Mesendoderm (in vitro differentiated cells): ENCODE measurements around the gene PKD1.

ENCODE experiments used
- DNase-seq: peaks from one replicate; pipeline ENCODE4 v3.0.0; 2013
- H2AK5ac ChIP-seq: 2 replicates; pipeline ENCODE4 v1.6.1; 2013; ENCODE audit warnings: low read length, inconsistent platforms
- H2BK120ac ChIP-seq: 2 replicates; pipeline ENCODE4 v1.6.1; 2013; ENCODE audit warnings: low read depth, mild to moderate bottlenecking, low read length, moderate library complexity, mixed read lengths
- H2BK15ac ChIP-seq: replicated peaks from 2 replicates; pipeline ENCODE4 v1.6.1; 2013; ENCODE audit warnings: low read depth, mild to moderate bottlenecking, moderate library complexity
- H2BK5ac ChIP-seq: 2 replicates; pipeline ENCODE4 v1.6.1; 2013; ENCODE audit warnings: low read length, inconsistent platforms
- H3K18ac ChIP-seq: 2 replicates; pipeline ENCODE4 v1.6.1; 2013; ENCODE audit warnings: mild to moderate bottlenecking, low read length, mixed read lengths
- H3K23ac ChIP-seq: one replicate; pipeline ENCODE4 v1.6.1; 2013; ENCODE audit warnings: low read length
- H3K27ac ChIP-seq: 2 replicates; pipeline ENCODE4 v1.5.1; 2013; ENCODE audit warnings: low read depth, mild to moderate bottlenecking, inconsistent platforms, low read length, moderate library complexity
- H3K27me3 ChIP-seq: 2 replicates; pipeline ENCODE4 v1.6.1; 2013; ENCODE audit warnings: low read length, control low read depth, mild to moderate bottlenecking, inconsistent platforms; ENCODE audit not compliant: insufficient read depth, poor library complexity
- H3K36me3 ChIP-seq: 2 replicates; pipeline ENCODE4 v1.6.1; 2013; ENCODE audit warnings: low read length, inconsistent platforms; ENCODE audit not compliant: control insufficient read depth, insufficient read depth
- H3K4ac ChIP-seq: one replicate; pipeline ENCODE4 v1.6.1; 2013; ENCODE audit warnings: low read depth, mild to moderate bottlenecking, low read length, moderate library complexity
- H3K4me1 ChIP-seq: 2 replicates; pipeline ENCODE4 v1.6.1; 2013; ENCODE audit warnings: low read depth, low read length, inconsistent platforms; ENCODE audit not compliant: control insufficient read depth
- H3K4me2 ChIP-seq: 2 replicates; pipeline ENCODE4 v1.6.1; 2013; ENCODE audit warnings: low read length
- H3K4me3 ChIP-seq: 2 replicates; pipeline ENCODE4 v1.5.1; 2013; ENCODE audit warnings: mild to moderate bottlenecking, low read length
- H3K56ac ChIP-seq: one replicate; pipeline ENCODE4 v1.6.1; 2013; ENCODE audit warnings: low read length
- H3K79me1 ChIP-seq: 2 replicates; pipeline ENCODE4 v1.6.1; 2013; ENCODE audit warnings: low read length, inconsistent platforms
- H3K79me2 ChIP-seq: 2 replicates; pipeline ENCODE4 v1.6.1; 2013; ENCODE audit warnings: mild to moderate bottlenecking, low read length; ENCODE audit not compliant: control insufficient read depth, insufficient read depth
- H3K9ac ChIP-seq: 2 replicates; pipeline ENCODE4 v1.6.1; 2013; ENCODE audit warnings: low read length, inconsistent platforms
- H4K5ac ChIP-seq: one replicate; pipeline ENCODE4 v1.6.1; 2013; ENCODE audit warnings: low read length
- H4K8ac ChIP-seq: one replicate; pipeline ENCODE4 v1.6.1; 2013; ENCODE audit warnings: low read depth, mild to moderate bottlenecking, control low read depth, low read length, moderate library complexity
- WGBS: extraction: QIAGEN DNeasy Blood & Tissue Kit; methylation state at CpG from one replicate; pipeline ENCODE4 v1.1.7; 2013; ENCODE audit warnings: low lambda C conversion rate, missing lambda C conversion rate; ENCODE audit not compliant: insufficient coverage; ENCODE audit errors: extremely low coverage; 5-methylcytosine and 5-hydroxymethylcytosine counted together

Gene PKD1

GRCh38 chr16:2071454-2072202 lies 64.1 kb downstream of the PKD1 start:
- no peak overlapping the region for H2BK15ac ChIP-seq
- H2AK5ac ChIP-seq: no peak overlapping the region
- H2BK5ac ChIP-seq: no peak overlapping the region
- no peak overlapping the region for H4K5ac ChIP-seq
- no peak overlapping the region for H3K27ac ChIP-seq
- no peaks in the 10 kb centered on the region for H3K4me1 ChIP-seq
- DNase-seq: no peak
- no peak overlapping the region for H3K23ac ChIP-seq
- H3K27me3 ChIP-seq: no peaks in the 10 kb centered on the region
- peaks cover 1% of the 10 kb centered on the region for H3K36me3 ChIP-seq
- H3K4ac ChIP-seq: no peak overlapping the region
- no peak overlapping the region for H3K4me2 ChIP-seq
- no peak overlapping the region for H3K56ac ChIP-seq
- no peak overlapping the region for H4K8ac ChIP-seq
- H3K79me2 ChIP-seq: no peaks in the 10 kb centered on the region
- no peak overlapping the region for H2BK120ac ChIP-seq
- no peaks in the 10 kb centered on the region for H3K79me1 ChIP-seq
- H3K9ac ChIP-seq: no peak overlapping the region
- no peak overlapping the region for H3K4me3 ChIP-seq
- H3K18ac ChIP-seq: no peak overlapping the region
- no CpG with 5 or more reads among the region's 34 CpGs for WGBS

DNA sequence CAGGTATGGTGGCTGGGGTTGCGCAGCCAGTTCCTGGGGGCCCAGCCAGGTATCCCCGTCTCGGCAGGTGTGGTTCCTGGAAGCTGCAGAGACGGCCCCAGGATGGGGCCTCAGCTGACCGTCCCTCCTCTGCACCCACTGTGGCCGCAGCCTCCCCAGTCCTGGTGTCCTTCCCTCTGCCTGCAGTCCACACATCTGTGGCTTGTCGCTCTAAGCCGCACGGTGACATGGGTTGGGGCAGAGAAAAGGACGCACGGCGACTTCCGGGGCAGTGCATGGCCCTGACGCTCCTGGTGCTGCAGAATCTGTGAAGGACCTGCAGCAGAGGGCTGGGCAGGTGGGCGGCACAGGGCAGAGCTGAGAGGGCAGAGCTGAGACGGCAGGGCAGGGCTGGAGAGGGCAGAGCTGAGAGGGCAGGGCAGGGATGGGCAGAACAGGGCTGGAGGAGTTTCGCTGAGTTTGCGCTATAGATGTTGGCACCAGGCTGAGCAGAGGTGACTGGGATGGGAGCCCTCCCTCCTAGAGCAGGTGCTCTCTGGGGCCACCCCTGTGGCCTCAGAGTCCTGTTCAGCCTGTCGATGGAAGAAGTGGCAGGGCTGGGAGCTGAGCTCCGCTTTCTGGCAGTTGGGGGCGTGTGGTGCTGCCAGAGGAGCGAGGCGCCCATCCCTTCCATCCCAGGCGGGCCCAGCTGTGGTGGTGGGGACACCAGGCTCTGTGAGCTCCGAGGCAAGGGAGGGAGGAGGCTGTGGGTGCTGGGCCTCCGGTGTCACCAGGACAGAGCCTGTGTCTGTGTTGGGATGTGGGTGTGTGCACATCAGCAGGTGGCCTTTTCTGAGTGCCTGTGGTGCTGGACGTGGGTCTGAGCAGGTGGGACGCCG lies 64.9 kb downstream of the PKD1 start:
- Histone ChIP-seq H3K79me1 (no peaks in the 10 kb centered on the region), H3K4ac (no peak overlapping the region), H2BK120ac (no peak overlapping the region)

GRCh38 chr16:2066139-2066538 lies 69.6 kb downstream of the PKD1 start:
- WGBS: no CpG with 5 or more reads among the region's 11 CpGs
- no peak overlapping the region for H3K4ac ChIP-seq
- no peak for DNase-seq
- H3K36me3 ChIP-seq: no peaks in the 10 kb centered on the region
- no peak overlapping the region for H3K27ac ChIP-seq
- H3K9ac ChIP-seq: no peak overlapping the region
- H4K5ac ChIP-seq: no peak overlapping the region
- H3K4me1 ChIP-seq: no peaks in the 10 kb centered on the region
- H3K27me3 ChIP-seq: no peaks in the 10 kb centered on the region
- H4K8ac ChIP-seq: no peak overlapping the region
- no peak overlapping the region for H3K4me3 ChIP-seq
- H3K79me1 ChIP-seq: no peaks in the 10 kb centered on the region
- H2BK15ac ChIP-seq: no peak overlapping the region
- H3K18ac ChIP-seq: no peak overlapping the region
- H3K23ac ChIP-seq: no peak overlapping the region
- no peaks in the 10 kb centered on the region for H3K79me2 ChIP-seq
- no peak overlapping the region for H3K56ac ChIP-seq
- H2AK5ac ChIP-seq: no peak overlapping the region
- H2BK120ac ChIP-seq: no peak overlapping the region
- no peak overlapping the region for H2BK5ac ChIP-seq
- H3K4me2 ChIP-seq: no peak overlapping the region

More for the DNA sequence above, 64.9 kb downstream of the PKD1 start:
- Histone ChIP-seq H3K9ac (no peak overlapping the region), H2BK5ac (no peak overlapping the region), H3K36me3 (no peaks in the 10 kb centered on the region), H3K56ac (no peak overlapping the region), H2AK5ac (no peak overlapping the region), H3K18ac (no peak overlapping the region), H4K8ac (no peak overlapping the region), H3K79me2 (no peaks in the 10 kb centered on the region), H3K23ac (no peak overlapping the region), H3K27ac (no peak overlapping the region), H3K27me3 (no peaks in the 10 kb centered on the region), H3K4me1 (no peaks in the 10 kb centered on the region), H2BK15ac (no peak overlapping the region), H3K4me2 (no peak overlapping the region), H4K5ac (no peak overlapping the region), H3K4me3 (no peak overlapping the region)
- no CpG with 5 or more reads among the region's 29 CpGs for WGBS
- no peak for DNase-seq

- Histone ChIP-seq H3K27me3 (no peaks in the 10 kb centered on the region), H2BK120ac (no peak overlapping the region), H4K8ac (no peak overlapping the region), H3K23ac (no peak overlapping the region), H3K18ac (no peak overlapping the region), H4K5ac (no peak overlapping the region), H3K4ac (no peak overlapping the region), H3K4me1 (no peaks in the 10 kb centered on the region), H3K9ac (no peak overlapping the region), H2BK15ac (no peak overlapping the region), H3K79me1 (no peaks in the 10 kb centered on the region), H3K4me3 (no peak overlapping the region), H2BK5ac (no peak overlapping the region), H3K36me3 (no peaks in the 10 kb centered on the region), H3K56ac (no peak overlapping the region), H3K79me2 (no peaks in the 10 kb centered on the region), H3K4me2 (no peak overlapping the region), H2AK5ac (no peak overlapping the region), H3K27ac (no peak overlapping the region)
- WGBS: no CpG with 5 or more reads among the region's 16 CpGs
- DNase-seq: no peak
Observed at GRCh38 chr16:2064368-2064945, 71.2 kb downstream of the PKD1 start.

DNA sequence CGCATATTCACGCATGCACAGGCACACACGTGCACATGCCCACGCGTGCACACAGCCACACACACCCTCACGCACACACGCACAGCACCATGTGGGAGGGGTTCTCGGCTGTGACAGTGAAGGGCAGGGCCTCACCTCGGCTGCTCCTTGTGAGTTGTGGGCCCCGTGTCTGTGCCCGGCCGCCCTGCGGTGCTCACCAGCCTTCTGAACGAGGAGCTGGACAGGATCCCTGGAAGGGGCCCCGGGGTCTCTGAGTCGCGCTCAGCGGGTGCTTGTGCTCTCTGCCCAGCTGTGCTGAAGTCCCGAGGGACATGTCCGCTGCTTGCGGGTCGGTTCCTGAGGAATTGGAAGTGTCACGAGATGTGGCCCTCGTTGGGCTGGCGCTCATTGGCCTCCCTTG lies 71.8 kb downstream of the PKD1 start:
- no peak overlapping the region for H2BK15ac ChIP-seq
- no peak overlapping the region for H3K9ac ChIP-seq
- no peak overlapping the region for H3K4me2 ChIP-seq
- no peak overlapping the region for H3K4ac ChIP-seq
- no peak overlapping the region for H4K5ac ChIP-seq
- H2BK120ac ChIP-seq: no peak overlapping the region
- DNase-seq: no peak
- no peaks in the 10 kb centered on the region for H3K79me1 ChIP-seq
- no peak overlapping the region for H3K56ac ChIP-seq
- H3K36me3 ChIP-seq: no peaks in the 10 kb centered on the region
- no peak overlapping the region for H2BK5ac ChIP-seq
- H2AK5ac ChIP-seq: no peak overlapping the region
- H4K8ac ChIP-seq: no peak overlapping the region
- no peaks in the 10 kb centered on the region for H3K27me3 ChIP-seq
- no peak overlapping the region for H3K4me3 ChIP-seq
- H3K4me1 ChIP-seq: no peaks in the 10 kb centered on the region
- H3K79me2 ChIP-seq: no peaks in the 10 kb centered on the region
- no peak overlapping the region for H3K18ac ChIP-seq
- WGBS: no CpG with 5 or more reads among the region's 25 CpGs
- no peak overlapping the region for H3K23ac ChIP-seq
- H3K27ac ChIP-seq: no peak overlapping the region
